ENCODE data around the gene SOAT1.

The SOAT1 gene

DNA sequence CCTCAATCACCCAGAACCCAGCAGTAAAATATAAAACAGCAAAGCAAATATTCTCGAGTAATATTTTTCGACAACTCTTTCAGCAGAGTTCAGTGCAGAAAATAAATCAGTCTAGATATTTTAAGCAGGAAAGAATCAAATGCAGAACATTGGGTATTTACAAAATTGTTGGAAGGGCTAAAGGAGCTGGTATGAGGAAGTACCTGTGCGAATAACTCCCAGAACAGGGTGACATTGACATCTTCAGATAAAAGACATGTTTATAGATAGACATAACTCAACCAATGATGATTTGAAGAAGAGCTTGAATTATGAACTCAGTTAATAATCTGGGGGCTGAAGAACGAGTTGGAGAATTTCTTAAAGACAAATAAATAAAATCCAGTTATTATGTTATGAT lies 78.6 kb downstream of the SOAT1 start:
- no peak overlapping the region for H3K27ac ChIP-seq

DNA sequence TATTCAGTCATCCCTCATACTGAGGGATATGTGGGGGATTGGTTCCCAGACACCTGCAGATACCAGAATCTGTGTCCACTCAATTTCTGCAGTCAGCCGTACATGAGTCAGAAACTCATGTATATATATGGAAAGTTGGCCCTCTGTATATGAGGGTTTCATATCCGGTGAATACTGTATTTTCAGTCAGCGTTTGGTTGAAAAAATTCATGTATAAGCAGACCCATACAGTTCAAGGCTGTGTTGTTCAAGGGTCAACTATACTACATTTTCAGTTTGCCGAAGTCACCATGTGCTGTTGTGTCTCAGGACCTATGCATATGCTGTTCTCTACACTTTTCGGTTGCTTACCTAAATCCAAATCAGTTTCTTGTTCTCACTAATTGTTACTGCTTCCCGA lies 82.6 kb downstream of the SOAT1 start:
- no peak overlapping the region for H3K27ac ChIP-seq
- TF ChIP-seq, protein P1, sequence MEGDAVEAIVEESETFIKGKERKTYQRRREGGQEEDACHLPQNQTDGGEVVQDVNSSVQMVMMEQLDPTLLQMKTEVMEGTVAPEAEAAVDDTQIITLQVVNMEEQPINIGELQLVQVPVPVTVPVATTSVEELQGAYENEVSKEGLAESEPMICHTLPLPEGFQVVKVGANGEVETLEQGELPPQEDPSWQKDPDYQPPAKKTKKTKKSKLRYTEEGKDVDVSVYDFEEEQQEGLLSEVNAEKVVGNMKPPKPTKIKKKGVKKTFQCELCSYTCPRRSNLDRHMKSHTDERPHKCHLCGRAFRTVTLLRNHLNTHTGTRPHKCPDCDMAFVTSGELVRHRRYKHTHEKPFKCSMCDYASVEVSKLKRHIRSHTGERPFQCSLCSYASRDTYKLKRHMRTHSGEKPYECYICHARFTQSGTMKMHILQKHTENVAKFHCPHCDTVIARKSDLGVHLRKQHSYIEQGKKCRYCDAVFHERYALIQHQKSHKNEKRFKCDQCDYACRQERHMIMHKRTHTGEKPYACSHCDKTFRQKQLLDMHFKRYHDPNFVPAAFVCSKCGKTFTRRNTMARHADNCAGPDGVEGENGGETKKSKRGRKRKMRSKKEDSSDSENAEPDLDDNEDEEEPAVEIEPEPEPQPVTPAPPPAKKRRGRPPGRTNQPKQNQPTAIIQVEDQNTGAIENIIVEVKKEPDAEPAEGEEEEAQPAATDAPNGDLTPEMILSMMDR (conservative IDR thresholded peaks at IDR 0.05): no peak

More for the DNA sequence above, 78.6 kb downstream of the SOAT1 start:
- TF ChIP-seq, protein P1 (conservative IDR thresholded peaks at IDR 0.05): no peak

DNA sequence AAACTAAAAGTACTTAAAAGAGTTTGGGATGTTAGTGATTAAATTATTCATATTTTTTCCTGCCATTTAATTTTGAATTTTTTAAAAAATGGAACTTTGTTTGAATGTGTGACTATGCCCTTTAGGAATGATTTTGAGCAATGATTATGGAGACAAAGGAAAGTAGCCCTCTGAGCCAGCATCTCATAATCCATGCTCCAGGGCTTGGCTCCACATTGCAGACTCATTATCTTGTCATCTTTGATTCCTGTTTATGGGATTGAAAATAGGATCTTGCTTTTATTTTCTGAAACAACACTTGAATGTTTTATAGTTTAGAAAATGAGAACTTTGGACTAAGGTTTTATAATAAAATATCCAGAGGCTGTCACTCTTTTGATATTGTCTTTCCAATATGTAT lies 86.7 kb downstream of the SOAT1 start:
- no peak overlapping the region for H3K27ac ChIP-seq
- TF ChIP-seq, protein P1 (conservative IDR thresholded peaks at IDR 0.05): no peak

DNA sequence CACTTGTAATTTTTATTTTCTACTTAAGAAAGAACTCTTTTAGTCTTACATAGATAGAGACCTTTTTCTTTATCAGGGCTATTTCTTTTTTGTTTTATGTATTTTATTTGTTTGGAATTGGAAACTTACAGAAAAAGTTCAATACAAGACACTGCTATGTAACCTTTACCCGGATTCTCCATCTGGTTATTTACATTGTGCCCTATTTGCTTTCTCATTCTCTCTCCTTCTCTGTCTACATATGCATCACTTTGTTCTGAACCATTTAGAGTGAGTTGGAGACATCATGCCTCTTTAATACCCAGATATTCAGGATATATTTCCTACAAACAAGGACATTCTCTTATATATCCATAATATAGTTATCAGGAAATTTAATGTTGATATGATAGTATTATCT lies 90.4 kb downstream of the SOAT1 start:
- no peak overlapping the region for H3K27ac ChIP-seq
- TF ChIP-seq, protein P1 (conservative IDR thresholded peaks at IDR 0.05): no peak

DNA sequence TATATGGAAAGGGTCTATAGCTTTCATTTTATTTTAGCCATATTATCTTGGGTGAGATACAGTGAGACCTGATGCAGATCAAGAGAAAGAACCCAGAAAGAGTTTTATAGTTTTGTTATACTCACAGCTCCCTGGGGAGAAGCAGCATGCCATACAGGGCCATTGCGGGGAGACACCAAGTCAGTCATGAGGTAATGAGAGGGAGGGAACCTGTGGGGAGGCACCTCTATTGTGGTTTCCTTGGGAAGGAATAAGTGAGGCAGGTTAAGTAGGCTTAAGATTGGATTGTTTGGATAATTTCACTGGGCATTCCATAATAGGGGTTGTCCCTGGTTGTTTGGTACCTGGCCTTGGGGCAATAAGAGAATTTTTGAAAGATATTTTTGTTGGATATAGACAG lies 91.9 kb downstream of the SOAT1 start:
- TF ChIP-seq, protein P1 (conservative IDR thresholded peaks at IDR 0.05): no peak
- no peak overlapping the region for H3K27ac ChIP-seq

DNA sequence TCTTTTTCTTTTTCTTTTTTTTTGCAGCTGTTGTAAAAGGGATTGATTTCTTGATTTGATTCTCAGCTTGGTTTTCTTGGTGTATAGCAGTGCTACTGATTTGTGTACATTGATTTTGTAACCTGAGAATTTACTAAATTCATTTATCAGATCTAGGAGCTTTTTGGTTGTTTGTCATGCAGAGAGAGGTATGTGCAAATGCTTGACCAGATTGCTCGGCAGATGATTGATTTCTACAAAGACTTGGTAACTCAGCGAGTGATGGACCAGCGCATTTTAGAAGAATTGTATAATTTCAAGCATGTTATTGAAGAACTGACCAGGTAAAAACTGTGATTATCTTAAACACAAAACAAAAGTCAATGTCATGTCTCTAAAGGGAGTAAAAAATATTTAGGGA lies 100.1 kb downstream of the SOAT1 start:
- H3K27ac ChIP-seq: no peak overlapping the region
- TF ChIP-seq, protein P1 (conservative IDR thresholded peaks at IDR 0.05): no peak

DNA sequence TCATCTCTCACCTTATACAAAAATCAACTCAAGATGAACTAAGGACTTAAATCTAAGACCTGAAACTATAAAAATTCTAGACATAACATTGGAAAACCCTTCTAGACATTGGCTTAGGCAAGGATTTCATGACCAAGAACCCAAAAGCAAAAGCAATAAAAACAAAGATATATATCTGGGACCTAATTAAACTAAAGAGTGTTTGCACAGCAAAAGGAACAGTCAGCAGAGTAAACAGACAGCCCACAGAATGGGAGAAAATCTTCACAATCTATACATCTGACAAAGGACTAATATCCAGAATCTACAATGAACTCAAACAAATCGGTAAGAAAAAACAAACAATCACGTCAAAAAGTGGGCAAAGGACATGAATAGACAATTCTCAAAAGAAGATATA lies 105.8 kb downstream of the SOAT1 start:
- H3K27ac ChIP-seq: peak overlapping the region; percentile 19; the same call in 1 of the 2 replicates
